Measurements from ENCODE around the gene PPP2R5D. TPM values are rescaled to one million over a fixed set of nuclear protein-coding genes. Genes with fewer than 3 reads are reported as not detected.

The PPP2R5D gene
- total RNA-seq, 4 donors from 2014 or later, result 44.3 to 68.2 (median 52.6) TPM

DNA sequence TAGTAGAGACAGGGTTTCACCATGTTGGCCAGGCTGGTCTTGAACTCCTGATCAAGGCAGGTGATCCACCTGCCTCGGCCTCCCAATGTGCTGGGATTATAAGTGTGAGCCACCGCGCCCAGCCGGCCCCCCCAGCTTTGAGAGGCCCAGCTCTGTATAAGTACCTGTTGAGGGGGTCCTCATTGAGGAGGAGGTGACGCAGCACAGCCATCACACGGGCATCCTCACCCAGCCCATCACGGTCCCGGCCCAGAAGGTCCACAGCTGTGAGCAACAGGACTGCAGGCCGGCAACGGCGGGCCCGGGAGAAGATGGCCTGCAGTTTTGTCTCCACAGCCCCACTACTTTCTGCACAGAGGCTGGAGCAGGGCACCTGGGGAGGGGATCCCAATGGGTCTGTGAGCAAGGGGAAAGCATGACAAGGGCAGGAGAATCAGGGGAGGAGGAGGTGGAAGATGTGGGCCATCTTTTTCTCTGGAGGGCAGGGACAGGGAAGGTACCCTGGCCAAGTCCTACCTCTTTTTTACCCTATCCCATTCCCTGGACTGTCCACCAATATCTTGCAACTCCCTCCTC lies 16.2 kb upstream of the PPP2R5D start:
- H3K4me3 ChIP-seq, result no peak overlapping the region
- DNase-seq, result no peak
- intact Hi-C loops (cut with DNase I; ENCODE audit: low total_unique reads) (no loop called here), in situ Hi-C loops (cut with MboI; ENCODE audit: low sequenced_read_pairs in 4 of 4) (no loop called here)
- no peaks in the 10 kb centered on the region for H3K27me3 ChIP-seq
- peaks cover 0 to 33% of the 10 kb centered on the region in 2 donors for H3K36me3 ChIP-seq
- TF ChIP-seq POLR2A (IDR thresholded peaks at IDR 0.05), result no peak
- TF ChIP-seq, protein P1, sequence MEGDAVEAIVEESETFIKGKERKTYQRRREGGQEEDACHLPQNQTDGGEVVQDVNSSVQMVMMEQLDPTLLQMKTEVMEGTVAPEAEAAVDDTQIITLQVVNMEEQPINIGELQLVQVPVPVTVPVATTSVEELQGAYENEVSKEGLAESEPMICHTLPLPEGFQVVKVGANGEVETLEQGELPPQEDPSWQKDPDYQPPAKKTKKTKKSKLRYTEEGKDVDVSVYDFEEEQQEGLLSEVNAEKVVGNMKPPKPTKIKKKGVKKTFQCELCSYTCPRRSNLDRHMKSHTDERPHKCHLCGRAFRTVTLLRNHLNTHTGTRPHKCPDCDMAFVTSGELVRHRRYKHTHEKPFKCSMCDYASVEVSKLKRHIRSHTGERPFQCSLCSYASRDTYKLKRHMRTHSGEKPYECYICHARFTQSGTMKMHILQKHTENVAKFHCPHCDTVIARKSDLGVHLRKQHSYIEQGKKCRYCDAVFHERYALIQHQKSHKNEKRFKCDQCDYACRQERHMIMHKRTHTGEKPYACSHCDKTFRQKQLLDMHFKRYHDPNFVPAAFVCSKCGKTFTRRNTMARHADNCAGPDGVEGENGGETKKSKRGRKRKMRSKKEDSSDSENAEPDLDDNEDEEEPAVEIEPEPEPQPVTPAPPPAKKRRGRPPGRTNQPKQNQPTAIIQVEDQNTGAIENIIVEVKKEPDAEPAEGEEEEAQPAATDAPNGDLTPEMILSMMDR (IDR thresholded peaks at IDR 0.05 in 4 of 5, conservative IDR thresholded peaks at IDR 0.05 in 1 of 5), result no peak
- no peak overlapping the region for H3K27ac ChIP-seq
- no peaks in the 10 kb centered on the region for H3K9me3 ChIP-seq
- no peak for ATAC-seq
- no peaks in the 10 kb centered on the region for H3K4me1 ChIP-seq

DNA sequence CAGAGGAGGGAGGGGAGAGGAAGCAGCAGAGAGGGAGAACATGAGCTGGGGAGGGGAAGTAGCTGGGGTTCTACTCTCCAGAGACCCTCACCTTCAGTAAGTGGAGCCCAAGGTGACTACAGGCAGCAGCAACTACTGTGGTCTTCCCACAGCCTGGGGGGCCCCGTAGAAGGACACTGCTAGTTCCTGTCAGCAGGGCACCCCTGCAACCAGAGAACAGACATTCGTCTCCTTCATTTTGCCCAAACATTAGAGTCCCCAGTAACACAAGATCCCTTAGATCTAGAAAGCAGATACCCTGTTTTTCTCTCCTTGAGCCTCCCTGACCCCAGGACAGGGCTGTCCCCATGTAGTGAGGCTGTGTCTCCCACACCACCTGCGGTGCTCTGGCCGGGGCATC lies 15.6 kb upstream of the PPP2R5D start:
- Histone ChIP-seq H3K36me3 (peaks cover 0 to 29% of the 10 kb centered on the region in 2 donors), H3K4me3 (no peak overlapping the region), H3K4me1 (no peaks in the 10 kb centered on the region), H3K27ac (no peak overlapping the region), H3K9me3 (no peaks in the 10 kb centered on the region), H3K27me3 (no peaks in the 10 kb centered on the region)
- no peak for ATAC-seq
- TF ChIP-seq, protein P1 (IDR thresholded peaks at IDR 0.05 in 4 of 5, conservative IDR thresholded peaks at IDR 0.05 in 1 of 5), result no peak
- no peak for TF ChIP-seq POLR2A (IDR thresholded peaks at IDR 0.05)
- intact Hi-C loops (cut with DNase I; ENCODE audit: low total_unique reads), result no loop called here
- in situ Hi-C loops (cut with MboI; ENCODE audit: low sequenced_read_pairs in 4 of 4), result no loop called here
- DNase-seq, result no peak

DNA sequence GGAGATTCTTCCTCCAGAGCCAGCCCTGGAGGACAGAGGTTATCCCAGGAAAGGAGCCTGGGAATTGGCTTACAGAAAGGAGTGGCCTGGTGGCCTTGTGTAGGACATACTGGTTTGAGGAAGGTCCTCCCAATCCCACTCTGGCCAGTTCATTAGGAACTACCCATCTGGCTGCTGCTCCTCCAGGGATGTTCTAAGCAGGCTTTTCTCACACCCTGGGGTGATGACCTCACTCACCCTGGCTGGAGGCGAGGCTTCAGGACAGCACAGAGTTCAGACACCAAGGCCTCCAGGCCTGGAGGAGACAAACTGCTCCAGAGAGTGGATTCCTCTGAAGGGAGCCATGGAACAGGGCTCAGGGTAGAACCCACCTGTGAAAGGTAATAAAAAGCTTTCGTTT lies 14.9 kb upstream of the PPP2R5D start:
- DNase-seq, result no peak
- TF ChIP-seq, protein P1 (IDR thresholded peaks at IDR 0.05 in 4 of 5, conservative IDR thresholded peaks at IDR 0.05 in 1 of 5), result no peak
- TF ChIP-seq POLR2A (IDR thresholded peaks at IDR 0.05), result no peak
- Histone ChIP-seq H3K27me3 (no peaks in the 10 kb centered on the region), H3K9me3 (no peaks in the 10 kb centered on the region), H3K27ac (no peak overlapping the region), H3K36me3 (peaks cover 0 to 23% of the 10 kb centered on the region in 2 donors), H3K4me1 (no peaks in the 10 kb centered on the region), H3K4me3 (no peak overlapping the region)
- no peak for ATAC-seq
- in situ Hi-C loops (cut with MboI; ENCODE audit: low sequenced_read_pairs in 4 of 4) (no loop called here), intact Hi-C loops (cut with DNase I; ENCODE audit: low total_unique reads) (no loop called here)

DNA sequence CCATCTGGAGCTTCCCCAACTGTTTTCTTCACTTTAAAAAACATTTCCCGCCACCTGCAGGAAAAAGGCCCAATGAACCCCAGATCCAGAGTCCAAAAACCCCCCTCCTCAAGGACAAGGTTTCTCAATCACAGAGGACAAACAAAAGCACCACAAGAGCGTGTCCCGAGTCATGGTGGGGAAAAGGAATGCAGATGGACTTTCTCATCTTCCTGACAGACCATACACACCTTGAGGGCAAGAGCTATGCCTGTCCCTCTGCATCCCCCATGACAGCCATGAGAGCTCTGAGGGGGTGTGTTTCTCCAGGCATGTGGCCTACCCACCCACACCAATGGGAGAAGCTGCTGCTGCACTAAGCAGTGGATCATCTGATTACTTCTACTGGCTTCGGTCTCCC lies 14.4 kb upstream of the PPP2R5D start:
- intact Hi-C loops (cut with DNase I; ENCODE audit: low total_unique reads), result no loop called here
- no peaks in the 10 kb centered on the region for H3K4me1 ChIP-seq

More for the DNA sequence above, 14.4 kb upstream of the PPP2R5D start:
- H3K4me3 ChIP-seq, result no peak overlapping the region
- no peaks in the 10 kb centered on the region for H3K27me3 ChIP-seq
- H3K9me3 ChIP-seq, result no peaks in the 10 kb centered on the region
- in situ Hi-C loops (cut with MboI; ENCODE audit: low sequenced_read_pairs in 4 of 4), result no loop called here
- DNase-seq (no peak), ATAC-seq (no peak)
- H3K36me3 ChIP-seq, result peaks cover 0 to 18% of the 10 kb centered on the region in 2 donors
- no peak for TF ChIP-seq POLR2A (IDR thresholded peaks at IDR 0.05)
- TF ChIP-seq, protein P1 (IDR thresholded peaks at IDR 0.05 in 4 of 5, conservative IDR thresholded peaks at IDR 0.05 in 1 of 5), result no peak
- H3K27ac ChIP-seq, result no peak overlapping the region

All from gastrocnemius medialis (tissue), 4 donors.